CD4-positive, alpha-beta T cell treated with Interferon alpha-2 for 1 hour (primary cell): ENCODE measurements around the gene DSG3.
"Not testable (repeated sequence)": the region's sequence is repeated elsewhere in the genome, so short reads cannot be mapped to it uniquely, and the experiment has no call there.

Source experiments
- DNase-seq, 2 donors: peaks; one replicate each; pipeline ENCODE4 v3.0.0-alpha.2; 2020 to 2022

The DSG3 gene

DNA sequence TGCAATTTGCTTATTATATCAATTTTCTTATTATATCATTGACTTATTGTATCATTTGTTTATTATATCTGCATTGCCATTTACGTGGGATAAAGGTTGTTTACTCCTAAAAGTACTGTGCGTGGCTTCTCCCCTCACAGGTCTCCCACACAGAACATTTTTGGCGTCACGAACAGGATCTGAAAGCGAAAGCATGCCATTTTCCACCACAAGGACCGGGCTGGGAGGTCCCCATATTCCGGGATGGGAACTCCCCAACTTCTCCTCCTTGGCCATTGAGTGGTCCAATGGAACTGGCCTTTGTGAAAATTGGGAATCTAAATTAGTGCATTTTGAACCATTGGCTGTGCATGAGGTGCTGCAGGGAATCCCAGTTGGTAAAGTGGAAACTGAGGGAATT is 45.6 kb downstream of the DSG3 start:
- no peak for DNase-seq

DNA sequence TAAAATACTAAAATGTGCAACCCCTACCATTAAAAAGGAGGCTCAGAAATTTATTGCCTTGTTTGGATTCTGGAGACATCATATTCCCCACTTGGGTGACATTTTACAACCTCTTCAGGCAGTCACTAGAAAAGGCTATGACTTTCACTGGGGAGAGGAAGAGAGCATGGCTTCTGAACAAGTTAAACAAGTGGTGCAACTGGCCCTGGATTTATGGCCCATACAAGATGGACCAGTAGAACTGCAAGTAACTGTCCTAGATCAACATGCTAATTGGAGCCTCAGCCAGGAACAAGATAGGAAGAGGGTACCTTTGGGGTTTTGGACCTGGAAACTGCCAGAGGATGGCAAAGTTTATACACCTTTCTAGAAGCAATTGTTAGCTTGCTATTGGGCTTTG is 46.4 kb downstream of the DSG3 start:
- no peak for DNase-seq

DNA sequence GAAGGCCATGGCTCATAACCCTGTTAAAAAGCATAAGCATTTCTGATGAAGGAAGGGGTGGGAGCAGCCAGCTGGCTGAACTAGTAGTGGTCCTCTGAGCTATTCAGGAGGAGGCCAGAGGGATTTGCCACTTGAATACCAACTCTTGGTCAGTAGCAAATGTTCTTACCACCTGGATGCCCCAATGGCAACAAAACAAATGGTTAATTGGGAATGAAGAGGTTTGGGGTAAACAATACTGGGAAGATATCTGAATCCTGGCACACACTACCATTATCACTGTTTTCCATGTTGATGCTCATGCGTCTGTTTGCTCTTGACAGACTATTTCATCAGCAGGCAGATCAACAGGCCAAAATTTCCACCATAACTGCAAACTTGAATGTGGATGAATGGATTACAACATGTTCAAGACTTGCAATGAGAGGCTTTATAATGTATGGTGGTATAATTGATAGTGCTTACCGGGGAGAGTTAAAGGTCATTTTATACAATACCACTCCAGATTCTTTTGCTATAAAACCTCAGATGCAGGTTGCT is 47.2 kb downstream of the DSG3 start:
- not testable (repeated sequence) for DNase-seq

DNA sequence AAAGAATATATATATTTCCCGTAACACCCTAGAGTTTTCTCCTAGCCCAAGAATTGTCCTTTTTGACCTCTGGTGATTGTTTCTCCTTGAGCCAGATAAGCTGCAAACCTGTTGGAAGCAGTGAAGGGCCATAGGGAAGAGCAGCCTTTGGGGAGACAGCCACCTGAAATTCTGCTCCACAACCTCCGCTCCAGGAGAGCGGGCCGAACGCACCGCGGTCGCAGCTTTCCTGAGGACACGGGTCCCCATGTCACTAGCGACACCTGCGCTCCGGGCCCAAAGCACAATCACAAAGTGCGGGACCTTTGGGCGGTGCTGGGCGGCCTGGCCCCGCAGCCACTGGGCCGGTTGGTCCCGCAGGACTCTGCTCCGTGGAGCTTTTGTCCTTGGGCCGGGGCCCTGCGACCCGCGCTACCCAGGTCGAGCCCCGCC is 49.9 kb downstream of the DSG3 start:
- no peak for DNase-seq

DNA sequence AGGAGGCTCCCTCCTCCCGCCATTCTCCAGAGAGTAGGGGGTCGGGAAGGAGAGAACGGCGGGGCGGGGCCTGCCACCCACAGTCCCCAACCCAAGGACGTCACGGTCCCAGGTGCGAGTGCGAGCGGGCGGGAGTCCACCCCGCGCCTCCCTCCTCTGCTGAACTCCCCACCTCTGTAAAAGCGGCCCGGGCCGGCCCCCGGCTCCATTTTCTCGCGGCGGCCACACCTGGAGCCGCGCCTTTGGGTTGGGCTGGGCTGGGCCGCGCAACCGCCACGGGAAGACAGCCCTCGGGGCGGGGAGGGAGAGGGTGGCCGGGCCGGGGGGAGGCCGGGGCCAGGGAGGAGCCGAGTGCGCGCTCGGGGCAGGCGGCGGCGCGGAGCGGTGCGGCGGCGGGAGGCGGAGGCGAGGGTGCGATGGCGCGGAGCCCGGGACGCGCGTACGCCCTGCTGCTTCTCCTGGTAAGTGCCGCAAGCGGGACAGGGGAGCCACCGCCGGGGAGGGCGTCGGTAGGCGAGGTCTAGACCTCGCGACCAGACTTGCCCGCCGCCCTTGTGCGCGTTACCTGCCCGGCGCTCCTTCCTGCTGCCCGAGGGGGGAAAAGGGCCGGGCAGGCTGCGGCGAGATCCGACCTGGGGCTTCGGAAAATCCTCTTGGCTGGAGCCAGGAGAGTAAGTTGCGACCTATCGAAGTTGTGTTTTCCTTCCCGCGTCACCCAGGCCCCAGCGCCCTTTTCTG is 50.5 kb downstream of the DSG3 start, which contains the start of gene DSG2:
Gene DSG2 (plus strand): TSS at position 342 of the 738 bp plus-strand sequence. CDS start 75 bp downstream, at position 417.
- DNase-seq, result no peak

DNA sequence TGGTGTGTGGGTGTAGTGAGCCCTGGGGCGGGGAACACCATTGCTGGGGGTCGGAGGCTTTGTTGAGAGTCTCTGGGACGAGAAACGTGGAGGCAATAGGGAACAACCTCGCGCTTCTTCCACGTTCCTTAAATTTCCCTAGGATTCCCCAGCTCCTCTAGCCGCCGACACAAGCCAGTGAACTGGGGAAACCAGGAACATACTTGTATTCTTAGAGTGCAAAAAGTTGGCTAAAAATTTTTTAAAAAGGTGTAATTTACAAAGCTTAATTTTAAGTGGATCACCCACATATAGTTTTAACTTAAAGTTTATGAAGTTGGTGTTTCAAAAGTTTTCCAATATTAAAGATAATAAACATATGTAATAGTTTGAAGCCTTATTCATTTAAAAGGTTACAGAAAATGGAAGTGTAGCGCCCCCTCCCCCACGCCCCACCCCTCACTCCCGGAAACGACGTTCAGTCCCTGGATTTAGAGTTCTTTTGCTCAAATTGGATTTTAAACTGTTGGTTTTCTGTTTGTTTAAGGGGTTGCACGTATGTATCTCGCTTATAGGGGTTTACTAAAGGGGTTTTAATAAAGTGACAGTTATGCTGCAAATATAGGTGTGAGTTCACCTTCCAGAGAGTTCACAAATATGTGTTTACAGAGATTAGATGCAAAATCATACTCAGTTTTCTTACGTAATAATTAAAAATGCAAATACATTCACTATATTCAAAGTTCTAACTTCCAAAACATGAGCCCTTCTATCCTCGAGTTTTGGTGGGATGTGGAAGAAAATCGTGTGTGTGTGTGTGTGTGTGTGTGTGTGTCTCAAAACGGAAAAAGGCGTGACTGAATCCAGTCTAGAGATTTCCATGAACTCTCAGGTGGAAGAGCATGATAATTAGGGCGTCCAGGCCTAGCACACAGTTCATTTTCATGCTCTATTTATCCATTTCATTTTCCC is 51.3 kb downstream of the DSG3 start:
- no peak for DNase-seq

DNA sequence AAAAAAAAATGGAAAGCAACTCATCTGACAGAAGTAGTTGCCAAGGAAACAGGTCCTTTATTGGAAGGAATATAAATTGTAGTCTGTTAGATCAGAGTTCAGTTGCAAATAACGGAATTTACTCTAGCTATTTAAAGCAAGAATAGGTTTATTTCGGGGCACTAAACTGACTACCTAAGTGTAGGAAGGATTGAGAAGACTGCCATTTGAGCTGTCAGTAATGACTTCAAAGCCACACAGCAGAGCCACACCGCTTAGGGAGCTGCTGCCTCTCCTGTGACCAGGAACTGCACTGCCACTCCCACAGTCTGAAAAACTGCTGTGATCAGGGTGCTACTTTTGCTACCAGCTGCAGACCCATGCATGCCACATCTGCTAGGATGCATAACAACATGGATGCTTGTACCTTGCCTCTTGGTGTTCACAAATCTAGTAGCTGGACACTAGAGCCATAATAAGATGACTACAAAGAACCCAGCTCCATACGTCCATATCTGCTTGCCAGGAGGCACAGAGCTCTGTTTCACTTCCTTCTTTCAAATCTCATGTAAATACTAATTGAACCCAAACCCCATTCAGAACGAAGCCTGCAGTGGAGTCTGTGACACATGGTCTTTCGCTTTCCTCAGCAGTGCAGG is 52.6 kb downstream of the DSG3 start:
- DNase-seq, result no peak

DNA sequence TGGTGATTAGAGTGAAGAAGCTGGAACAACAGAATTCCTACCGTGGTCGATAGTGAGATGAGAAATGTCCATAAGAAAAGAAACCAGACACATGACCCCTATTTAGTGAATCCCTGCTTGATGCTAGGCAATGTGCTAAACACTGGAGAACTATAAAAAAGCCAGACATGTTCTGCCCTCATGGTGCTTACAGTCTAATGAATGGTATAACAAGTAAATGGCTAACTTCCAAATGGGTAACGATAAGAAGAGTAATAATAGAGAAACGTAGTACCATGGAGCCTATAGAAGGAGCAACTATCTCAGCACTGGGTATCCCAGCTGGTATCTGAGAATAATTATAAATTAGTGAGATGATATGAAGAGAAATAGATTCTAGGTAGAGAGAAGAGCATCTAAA is 55.5 kb downstream of the DSG3 start:
- DNase-seq, result no peak

DNA sequence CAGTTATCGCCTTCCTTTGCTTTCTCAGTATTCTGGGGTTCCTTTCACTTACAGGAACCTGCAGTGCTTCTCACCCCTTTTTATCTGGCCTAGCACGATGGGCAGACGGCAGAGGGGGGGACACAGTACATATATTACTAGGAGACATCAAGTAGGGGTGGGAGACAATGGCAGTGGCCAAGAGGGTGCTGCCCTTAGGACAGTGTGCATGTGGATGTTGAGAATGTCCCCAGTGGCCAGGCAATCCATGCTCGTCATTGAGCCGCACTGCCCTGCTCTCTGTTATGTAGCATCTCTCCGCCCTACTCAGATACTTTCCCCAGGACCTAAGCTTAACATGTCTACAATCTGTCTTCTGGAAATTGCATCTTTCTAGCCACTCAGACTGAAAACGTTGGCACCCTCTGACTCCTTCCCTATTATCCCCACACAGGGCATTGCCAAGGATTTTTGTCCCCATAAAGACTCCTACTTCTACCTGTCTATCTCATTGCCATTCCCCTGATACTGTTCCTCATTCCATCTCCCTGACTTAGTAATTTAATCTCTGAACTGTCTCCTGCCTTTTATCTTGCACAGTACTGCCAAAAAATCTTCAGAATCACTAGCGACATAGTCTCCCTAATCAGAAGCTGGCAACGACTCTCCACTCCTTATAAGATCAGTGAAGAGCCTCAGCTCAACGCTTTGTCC is 57.1 kb downstream of the DSG3 start:
- no peak for DNase-seq

DNA sequence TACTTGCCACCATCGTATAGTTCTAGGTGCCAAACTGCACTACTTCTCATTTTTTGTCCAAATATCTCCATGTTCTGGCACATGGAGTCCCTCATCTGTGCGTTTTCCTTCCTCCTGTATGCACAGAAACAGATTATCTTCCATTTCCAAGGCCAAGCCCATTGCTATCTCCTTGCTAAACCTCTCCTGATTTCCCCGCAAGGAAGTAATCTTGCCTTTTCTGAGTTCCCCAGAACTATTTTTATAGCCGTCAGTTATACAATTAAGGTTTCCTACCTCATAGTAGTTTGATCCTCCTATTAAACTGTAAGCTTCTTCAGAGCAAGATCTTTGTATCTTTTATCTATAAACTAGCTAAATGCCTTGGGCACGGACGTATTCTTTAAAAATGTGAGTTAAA is 57.6 kb downstream of the DSG3 start:
- DNase-seq, result no peak

DNA sequence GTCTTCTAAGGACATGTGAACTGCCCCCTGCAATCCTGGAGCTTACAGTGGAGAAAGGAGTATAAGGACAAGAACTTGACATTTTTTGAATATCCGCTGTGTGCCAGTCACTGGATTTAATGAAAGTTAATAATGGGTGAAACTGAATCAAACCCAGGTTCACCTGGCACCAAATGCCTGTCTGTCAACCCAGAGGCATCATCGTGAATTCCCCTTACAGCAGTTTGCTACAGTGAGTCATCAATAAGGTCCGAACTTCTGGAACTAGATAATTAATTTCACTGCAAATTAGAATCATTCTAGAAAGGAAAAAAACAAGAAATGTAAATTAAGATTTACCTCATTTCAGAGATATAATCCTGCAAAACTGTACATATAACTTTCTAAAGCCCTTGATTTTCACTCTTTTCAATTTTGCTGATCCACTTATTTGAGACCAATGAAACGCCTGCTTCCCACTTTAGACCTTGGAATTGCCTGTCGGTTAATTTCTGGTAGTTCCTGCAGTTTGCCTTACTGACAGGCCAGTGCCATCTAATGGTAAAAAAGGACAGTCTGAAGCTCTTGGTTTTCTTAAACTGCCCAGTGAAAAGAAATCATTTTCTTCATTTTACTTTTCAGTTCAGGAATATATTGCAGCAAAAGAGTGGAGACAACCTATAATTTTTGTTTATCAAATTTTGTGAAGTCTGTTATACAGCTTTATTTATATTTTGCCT is 58.6 kb downstream of the DSG3 start:
- no peak for DNase-seq

DNA sequence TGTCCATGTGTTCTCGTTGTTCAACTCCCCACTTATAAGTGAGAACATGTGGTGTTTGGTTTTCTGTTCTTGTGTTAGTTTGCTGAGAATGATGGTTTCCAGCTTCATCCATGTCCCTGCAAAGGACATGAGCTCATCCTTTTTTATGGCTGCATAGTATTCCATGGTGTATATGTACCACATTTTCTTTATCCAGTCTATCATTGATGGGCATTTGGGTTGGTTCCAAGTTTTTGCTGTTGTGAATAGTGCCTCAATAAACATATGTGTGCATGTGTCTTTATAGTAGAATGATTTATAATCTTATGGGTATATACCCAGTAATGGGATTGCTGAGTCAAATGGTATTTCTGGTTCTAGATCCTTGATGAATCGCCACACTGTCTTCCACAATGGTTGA is 59.6 kb downstream of the DSG3 start:
- not testable (repeated sequence) for DNase-seq

DNA sequence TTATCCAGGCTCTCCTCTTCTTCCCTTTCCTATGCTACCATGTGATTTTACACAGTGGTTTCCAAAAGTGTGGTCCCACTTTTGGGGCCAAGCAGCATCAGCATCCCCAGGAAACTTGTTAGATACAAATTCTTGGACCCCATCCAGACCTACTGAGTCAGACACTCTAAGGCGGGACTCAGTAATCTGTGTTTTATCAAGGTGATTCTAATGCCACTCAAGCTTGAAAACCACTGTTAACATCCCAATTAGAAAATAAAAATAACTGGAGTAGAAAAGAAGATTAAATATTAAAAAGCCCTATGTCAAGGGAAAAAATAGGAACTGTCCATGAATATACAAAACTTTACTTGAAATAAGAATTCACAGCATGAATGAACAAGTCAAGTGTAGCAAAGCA is 61.2 kb downstream of the DSG3 start:
- no peak for DNase-seq

DNA sequence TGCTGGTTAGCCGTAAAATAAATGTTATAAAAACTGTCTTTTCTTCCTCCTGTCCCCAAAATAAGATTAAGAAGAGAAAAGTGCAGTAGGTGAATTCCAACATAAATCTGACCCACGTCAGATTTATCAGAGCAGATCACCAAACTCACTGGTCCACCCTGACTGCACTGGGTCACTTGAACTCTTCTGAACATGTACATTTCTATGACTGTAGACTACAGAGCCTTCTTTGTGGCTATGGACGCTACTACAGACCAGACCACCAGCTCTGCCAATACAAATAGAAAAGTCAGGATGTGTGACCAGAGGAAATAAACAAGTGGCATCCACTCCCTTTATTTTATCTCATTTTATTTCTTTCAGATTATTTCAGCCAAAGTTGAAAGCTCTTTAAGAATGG is 62.0 kb downstream of the DSG3 start:
- no peak for DNase-seq

DNA sequence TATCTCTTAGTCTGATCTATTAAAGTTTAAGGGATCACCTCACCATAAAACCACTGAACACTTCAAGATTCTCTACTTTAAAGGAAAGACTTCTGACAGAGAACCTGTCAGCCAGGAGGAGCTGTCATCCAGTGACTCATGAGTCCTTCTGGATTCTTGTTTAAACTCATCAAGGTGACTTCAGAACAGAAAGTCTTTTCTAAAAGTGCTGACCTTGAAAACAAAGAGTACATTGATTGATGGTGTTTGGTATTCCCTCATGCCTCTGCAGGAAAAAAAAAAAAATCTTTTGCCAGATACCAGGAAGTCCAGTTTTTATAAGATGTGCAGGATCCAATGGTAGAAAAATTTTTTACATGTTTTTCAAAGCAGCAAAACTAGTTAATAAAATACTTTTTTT is 62.8 kb downstream of the DSG3 start:
- no peak for DNase-seq

DNA sequence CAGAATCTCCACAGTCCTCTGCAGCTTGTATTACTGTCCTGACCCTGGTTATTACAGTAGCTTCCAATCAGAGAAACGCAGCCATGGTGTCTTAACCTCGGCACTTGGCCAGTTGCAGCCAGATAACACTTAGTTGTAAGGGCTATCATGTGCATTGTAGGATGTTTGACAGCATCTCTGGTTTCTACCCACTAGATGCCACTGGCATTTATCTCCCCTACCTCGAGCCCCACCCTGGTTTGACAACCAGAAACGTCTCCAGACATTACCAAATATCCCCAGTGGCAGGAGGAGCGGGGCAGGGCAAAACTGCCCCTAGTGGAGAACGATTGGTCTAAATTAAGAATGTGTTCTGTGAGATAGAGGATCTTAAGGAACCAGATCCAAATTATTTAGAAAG is 63.6 kb downstream of the DSG3 start:
- DNase-seq, result no peak

DNA sequence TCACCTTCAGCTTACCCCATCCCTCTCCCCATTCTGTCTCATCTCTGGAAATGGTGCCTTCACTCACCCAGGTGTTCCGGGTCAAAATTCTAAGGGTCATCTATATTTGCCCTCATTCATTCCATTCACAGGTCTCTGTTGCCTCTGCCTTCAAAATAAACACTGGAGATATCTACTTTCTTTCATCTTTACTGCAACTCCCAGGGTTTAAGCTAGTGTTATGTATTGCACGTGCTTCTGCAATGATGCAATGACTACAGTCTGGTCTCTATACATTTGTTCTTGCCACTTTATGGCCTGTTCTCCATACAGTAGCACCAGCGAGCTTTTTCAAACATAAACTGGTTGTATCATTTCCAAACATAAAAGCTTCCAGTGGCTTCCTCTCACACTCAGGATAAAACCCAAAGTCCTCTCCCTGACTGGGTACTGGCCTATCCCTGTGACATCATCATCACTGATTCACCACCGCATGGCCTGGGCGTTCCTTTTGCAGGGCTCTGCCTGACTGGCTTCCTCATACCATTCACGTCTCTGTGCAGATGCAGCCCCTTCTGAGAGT is 64.7 kb downstream of the DSG3 start:
- DNase-seq, result no peak

DNA sequence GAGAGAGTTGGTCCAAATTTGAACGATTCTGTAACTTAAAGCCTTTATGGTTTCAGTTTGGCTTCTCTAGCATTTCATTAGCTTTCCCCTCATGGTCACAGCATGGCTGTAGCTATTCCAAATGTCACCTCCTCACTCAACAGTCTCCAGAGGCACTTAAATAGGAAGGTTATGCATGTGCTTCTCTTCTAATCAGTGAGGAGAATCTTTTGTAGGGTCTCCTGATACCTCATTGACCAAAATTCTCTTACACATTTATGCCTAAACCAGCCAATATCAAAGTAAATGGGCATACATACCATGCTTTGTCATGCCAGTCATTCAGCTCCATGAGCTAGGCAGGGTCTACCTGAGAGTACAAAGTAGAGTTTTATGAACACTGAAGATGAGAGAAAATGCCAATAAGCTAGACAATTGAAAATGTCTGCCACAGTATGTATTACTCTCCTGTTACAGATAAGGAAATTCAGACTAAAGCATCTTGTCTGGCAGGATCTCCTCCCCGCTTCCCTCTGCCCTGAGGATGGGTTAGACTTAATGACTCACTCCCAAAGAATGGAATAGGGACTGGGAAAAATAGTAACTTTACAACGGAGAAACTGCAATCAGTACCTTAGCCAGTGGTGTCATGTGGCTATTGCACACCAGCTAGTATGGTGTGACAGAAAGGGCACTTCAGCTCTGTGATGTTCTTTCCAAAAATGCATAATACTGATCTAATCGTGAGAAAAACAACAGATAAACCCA is 65.8 kb downstream of the DSG3 start:
- DNase-seq, result no peak

DNA sequence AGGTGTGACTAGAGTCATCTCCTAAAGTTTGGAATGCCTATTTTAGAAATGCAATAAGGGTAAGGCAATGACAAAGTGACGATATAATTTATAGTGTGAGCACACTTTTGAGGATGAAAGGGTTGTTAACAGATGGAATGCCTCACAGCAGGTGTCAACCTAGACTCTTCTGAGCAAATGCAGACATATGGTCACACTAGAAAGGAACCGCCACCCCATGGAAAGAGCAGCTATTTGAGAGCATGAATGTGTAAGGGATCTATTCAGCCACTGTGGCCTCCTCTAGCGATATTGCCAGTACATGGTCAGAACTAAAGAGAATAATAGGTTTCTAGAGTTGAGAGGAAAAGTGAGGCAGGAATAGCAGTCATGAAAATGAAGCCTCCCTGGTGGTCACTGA is 68.9 kb downstream of the DSG3 start:
- no peak for DNase-seq

DNA sequence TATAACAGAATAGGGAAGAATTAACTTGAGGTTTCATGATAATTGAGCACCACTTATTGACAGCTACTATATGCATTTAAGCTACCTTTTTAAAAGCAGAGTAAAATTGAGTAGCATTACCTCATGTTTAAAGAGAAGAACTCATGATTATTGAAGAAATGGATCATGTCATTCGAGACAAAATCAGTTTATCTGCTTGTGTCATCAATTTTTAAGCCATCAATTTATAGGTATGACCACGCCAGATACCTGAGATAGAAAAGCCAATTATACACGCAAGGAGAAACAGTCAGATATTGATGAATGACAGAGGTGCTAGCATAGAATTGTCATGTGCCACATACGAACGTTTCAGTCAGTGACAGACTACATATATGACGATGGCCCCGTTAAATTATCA is 78.8 kb downstream of the DSG3 start:
- no peak for DNase-seq
